Psoas muscle (tissue), 8 donors: ENCODE measurements around the gene SETBP1. TPM values are rescaled to one million over a fixed set of nuclear protein-coding genes. Genes with fewer than 3 reads are reported as not detected.

Experiments used
- ATAC-seq, 4 donors: fragments of 200-7000 bp; cut with Tn5 transposase; one replicate each; pipeline ENCODE4 v1.9.1; 2020; ENCODE audit warnings: moderate library complexity in 3 of 4, mild to moderate bottlenecking in 2 of 4
- DNase-seq, 2 donors: peaks; one replicate each; pipeline ENCODE4 v3.0.0-alpha.2; 2020
- H3K27ac ChIP-seq: fragments of 200-600 bp; one replicate; pipeline ENCODE4 v1.8.0; 2022
- H3K27me3 ChIP-seq, 3 donors: fragments of 200-600 bp in 1 of 3; one replicate each; pipeline versions ENCODE4 v1.6.1 to v1.8.0; 2013 to 2022; ENCODE audit warnings: low read length in 2 of 3, mild to moderate bottlenecking in 2 of 3, moderate library complexity in 1 of 3; ENCODE audit not compliant: insufficient read depth in 3 of 3
- H3K36me3 ChIP-seq, 2 donors: fragments of 200-600 bp in 1 of 2; one replicate each; pipeline versions ENCODE4 v1.6.1 to v1.8.0; 2013 to 2022; ENCODE audit warnings: low read depth in 1 of 2, mild to moderate bottlenecking in 1 of 2, moderate library complexity in 1 of 2; ENCODE audit not compliant: insufficient read depth in 1 of 2
- H3K4me1 ChIP-seq: fragments of 200-600 bp; one replicate; pipeline ENCODE4 v1.8.0; 2022
- H3K4me3 ChIP-seq: fragments of 200-600 bp; one replicate; pipeline ENCODE4 v1.8.0; 2022; ENCODE audit warnings: mild to moderate bottlenecking
- H3K9me3 ChIP-seq: fragments of 200-600 bp; one replicate; pipeline ENCODE4 v1.8.0; 2022
- CTCF ChIP-seq: fragments of 200-600 bp; IDR thresholded peaks from one replicate; pipeline ENCODE4 v1.8.0; 2022; ENCODE audit warnings: antibody characterized with exemption
- WGBS, 3 donors: extraction: QIAGEN DNeasy Blood & Tissue Kit; methylation state at CpG; one replicate each; pipeline versions ENCODE4 v1.1.6 to v1.1.7; 2013; 5-methylcytosine and 5-hydroxymethylcytosine counted together
- intact Hi-C, 2 donors: fragments of 100-400 bp; cut with DNase I; formaldehyde crosslinking; loops; one replicate each; pipeline versions ENCODE4 v1.11.0 to v1.14.2; 2022
- polyA plus RNA-seq, 3 donors: library from polyadenylated mRNA; stranded (reverse); fragments of 200-250 nt; gene quantifications; one replicate each; pipeline ENCODE4 v1.2.3, GENCODE V29; 2013
- total RNA-seq, 4 donors: library from RNA; stranded (reverse); fragmentation: NEBNext Ultra II Directional in 2 of 4; extraction: Animal tissue kit (Norgen Biotek cat#: 25700) in 2 of 4; gene quantifications; one replicate each; pipeline versions ENCODE4 v1.2.1 to v1.2.4, GENCODE V29; 2021 to 2023
- donor health status: healthy with polysubstance abuse.
- donor health status: DM: no; HTN: no; CAD: no; lungs with moderate emphysema.
- donor health status: Bipolar disorder and iron deficiency.
- donor health status: healthy.
- donor health status: DM: yes; HTN: yes; CAD: no.
- donor health status: DM: no; HTN: no; CAD: no.
- donor health status: DM: no; HTN: no; CAD: no.
- donor health status: DM: yes; HTN: yes; CAD: no.

The SETBP1 gene
- total and polyA plus RNA-seq, 7 donors, result 0.61 to 21.0 (median 10.5) TPM

DNA sequence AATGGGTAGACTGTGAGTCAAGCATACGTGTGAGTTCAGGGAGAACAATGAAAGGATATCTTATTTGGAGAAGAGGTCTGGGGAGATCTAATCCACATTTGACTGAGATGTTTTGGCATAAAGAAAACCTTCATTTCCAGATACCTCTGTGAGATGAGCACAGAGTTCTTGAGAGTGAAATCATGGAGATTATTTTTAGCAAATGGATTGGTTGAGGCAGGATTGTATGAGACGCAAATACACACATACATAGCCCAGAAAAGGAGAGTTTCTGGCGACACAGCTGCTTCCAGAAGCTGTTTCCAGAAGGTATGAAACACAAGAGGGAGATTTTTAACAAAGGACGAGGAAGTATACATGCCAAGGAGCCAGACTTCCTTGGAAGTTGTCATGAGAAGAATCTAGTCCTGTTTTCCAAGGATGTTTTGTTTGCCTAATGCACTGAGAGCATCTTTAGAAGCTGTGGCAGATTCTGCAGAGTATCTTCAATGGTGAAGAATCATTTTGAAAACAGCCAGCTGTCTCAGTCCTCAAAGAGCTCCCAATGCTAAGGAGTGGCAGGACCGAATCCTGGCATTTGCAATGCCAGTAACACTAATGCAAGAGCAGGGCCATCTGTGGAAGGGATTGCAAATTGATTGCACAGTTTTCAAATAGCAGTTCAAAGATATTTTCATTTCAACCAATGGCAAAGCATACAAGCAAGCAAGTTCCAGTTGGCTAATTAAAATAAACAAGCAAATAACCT, 177.2 kb downstream of the SETBP1 start:
- peak overlapping the region; percentile 72 for H3K27ac ChIP-seq
- no peak overlapping the region for H3K4me3 ChIP-seq
- H3K27me3 ChIP-seq, result no peaks in the 10 kb centered on the region
- no peak for TF ChIP-seq CTCF
- no peaks in the 10 kb centered on the region for H3K9me3 ChIP-seq
- no peak for DNase-seq
- ATAC-seq, result peak in 2 of 4 donors; percentile 57 to 68
- peaks cover 64% of the 10 kb centered on the region for H3K4me1 ChIP-seq
- no peaks in the 10 kb centered on the region for H3K36me3 ChIP-seq
- WGBS, 3 donors, result 24 to 49% (median 25%) methylated on average over 5 of the region's 5 CpGs
- intact Hi-C loops, result no loop called here

DNA sequence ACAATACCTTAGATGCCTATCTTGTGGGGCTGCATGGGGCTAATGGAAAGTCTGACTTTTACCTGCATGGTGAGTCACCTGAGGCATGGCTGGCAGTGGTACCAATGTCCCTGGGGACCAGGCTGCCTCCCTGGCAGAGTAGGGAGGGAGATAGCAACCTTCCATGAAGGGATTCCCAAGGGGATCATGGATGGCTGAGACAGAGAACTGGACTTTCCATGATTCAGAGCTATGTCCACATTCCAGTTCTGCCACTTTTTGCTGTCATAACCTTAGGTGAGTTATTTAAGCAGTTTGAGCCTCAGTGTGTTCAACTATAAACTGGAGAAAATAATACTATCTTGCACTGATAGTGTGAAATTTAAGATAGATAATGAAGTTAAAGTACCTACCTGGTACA, 178.6 kb downstream of the SETBP1 start:
- H3K27ac ChIP-seq, result no peak overlapping the region
- no peak for TF ChIP-seq CTCF
- peaks cover 62% of the 10 kb centered on the region for H3K4me1 ChIP-seq
- no peaks in the 10 kb centered on the region for H3K27me3 ChIP-seq
- no peak overlapping the region for H3K4me3 ChIP-seq
- H3K36me3 ChIP-seq, result no peaks in the 10 kb centered on the region
- intact Hi-C loops, result no loop called here
- no peak for ATAC-seq
- H3K9me3 ChIP-seq, result no peaks in the 10 kb centered on the region
- DNase-seq, result no peak

- intact Hi-C loops, result no loop called here
- no peaks in the 10 kb centered on the region for H3K9me3 ChIP-seq
Observed at GRCh38 chr18:44859751-44860439, 179.2 kb downstream of the SETBP1 start.

GRCh38 chr18:44862112-44862511, 181.4 kb downstream of the SETBP1 start:
- H3K4me3 ChIP-seq, result no peak overlapping the region
- DNase-seq, result no peak
- intact Hi-C loops, result no loop called here
- H3K4me1 ChIP-seq, result peaks cover 45% of the 10 kb centered on the region
- ATAC-seq, result no peak
- 84 to 90% (median 87%) methylated on average over 3 of the region's 3 CpGs for WGBS, 3 donors
- H3K27ac ChIP-seq, result no peak overlapping the region
- no peaks in the 10 kb centered on the region for H3K36me3 ChIP-seq
- TF ChIP-seq CTCF, result no peak
- H3K27me3 ChIP-seq, result no peaks in the 10 kb centered on the region
- H3K9me3 ChIP-seq, result no peaks in the 10 kb centered on the region

More at GRCh38 chr18:44859751-44860439, 179.2 kb downstream of the SETBP1 start:
- 30 to 43% (median 31%) methylated on average over 6 of the region's 6 CpGs for WGBS, 3 donors
- Histone ChIP-seq H3K4me1 (peaks cover 62% of the 10 kb centered on the region), H3K27ac (no peak overlapping the region), H3K36me3 (no peaks in the 10 kb centered on the region), H3K27me3 (no peaks in the 10 kb centered on the region), H3K4me3 (no peak overlapping the region)
- TF ChIP-seq CTCF, result no peak
- no peak for DNase-seq
- ATAC-seq, result no peak
